ENCODE data around the gene SREBF2.
"Not testable (repeated sequence)": the region's sequence is repeated elsewhere in the genome, so short reads cannot be mapped to it uniquely, and the experiment has no call there.

The SREBF2 gene

DNA sequence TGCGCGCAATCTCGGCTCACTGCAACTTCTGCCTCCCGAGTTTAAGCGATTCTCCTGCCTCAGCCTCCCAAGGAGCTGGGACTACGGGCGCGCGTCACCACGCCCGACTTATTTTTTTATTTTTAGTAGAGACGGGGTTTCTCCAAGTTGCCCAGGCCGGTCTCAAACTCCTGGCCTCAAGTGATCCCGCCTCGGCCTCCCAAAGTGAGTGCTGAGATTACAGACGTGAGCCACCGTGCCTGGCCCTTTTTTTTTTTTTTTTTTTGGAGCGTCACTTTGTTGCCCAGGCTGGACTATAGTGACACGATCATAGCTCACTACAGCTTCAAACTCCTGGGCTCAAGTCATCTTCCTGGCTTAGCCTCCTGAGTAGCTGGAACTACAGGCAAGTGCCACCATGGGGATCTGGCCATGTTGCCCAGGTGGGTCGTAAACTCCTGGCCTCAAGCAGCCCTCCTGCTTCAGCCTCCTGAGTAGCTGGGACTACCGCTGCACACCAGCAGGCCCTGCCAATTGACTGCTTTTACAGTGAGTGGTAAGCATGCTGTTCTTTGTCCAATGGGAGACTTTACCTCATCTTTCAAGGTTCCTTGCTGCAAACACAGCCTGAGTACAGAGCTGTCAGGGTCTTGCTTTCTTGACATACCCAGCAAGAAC, 114.6 kb downstream of the SREBF2 start:
- DNase-seq (ENCODE audit: low read depth), result no peak

DNA sequence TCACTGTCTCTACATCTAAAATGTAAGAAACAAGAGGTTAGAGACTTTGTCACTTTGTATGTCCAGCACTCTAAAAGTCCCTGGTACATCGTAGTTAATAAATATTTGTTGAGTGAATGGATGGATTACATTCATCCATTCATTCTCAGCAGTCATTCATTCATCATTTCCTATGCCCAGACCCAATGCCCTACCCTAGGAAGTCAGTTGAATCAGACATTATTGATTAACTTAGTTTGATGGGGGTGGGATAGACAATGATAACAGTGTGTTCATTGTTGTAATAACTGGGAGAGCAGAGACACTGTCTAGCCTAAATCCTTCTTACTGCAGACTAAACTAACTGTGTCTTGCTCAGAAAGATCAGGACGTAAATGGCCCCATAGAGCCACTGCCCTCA, 115.2 kb downstream of the SREBF2 start:
- no peak for DNase-seq (ENCODE audit: low read depth)

DNA sequence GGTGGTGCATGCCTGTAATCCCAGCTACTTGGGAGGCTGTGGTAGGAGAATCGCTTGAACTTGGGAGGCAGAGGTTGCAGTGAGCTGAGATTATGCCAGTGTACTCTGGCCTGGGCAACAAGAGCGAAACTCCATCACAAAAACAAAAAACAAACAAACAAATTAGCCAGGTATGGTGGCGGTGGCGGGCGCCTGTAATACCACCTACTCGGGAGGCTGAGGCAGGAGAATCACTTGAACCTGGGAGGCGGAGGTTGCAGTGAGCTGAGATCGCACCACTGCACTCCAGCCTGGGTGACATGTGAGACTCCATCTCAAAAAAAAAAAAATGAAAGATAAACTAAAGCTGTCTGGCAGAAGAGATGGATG, 116.0 kb downstream of the SREBF2 start:
- not testable (repeated sequence) for DNase-seq (ENCODE audit: low read depth)

DNA sequence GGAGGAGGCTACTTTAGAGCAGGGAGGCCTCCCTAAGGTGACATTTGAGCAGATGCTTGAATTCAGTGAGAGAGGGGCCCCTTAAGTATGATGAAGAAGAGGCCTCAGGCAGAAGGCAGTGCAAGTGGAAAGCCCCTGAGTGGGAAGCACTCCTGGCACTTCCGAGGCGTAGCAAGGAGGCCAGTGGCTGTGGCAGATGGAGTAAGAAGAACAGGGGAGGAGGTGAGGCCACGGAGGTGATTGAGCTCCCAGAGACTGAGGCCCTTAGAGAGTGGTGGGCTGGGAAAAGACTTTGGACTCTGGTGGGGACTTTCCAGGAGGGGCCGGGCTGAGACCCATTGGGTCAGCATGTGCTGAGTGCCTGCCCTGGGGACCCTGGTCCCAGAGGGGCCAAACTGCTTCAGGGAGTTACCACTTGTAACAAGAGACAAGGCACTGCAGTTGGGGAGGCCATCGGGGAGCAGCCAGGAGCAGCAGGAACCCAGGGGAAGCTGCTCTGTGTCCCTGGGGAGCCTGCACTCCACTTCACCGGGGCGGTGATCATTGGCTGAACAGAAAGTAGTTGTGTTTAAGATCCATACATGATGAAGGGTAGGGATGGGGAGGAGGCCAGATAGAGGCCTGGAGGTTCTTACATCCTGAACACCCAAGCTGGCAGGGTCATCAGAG, 116.5 kb downstream of the SREBF2 start:
- DNase-seq (ENCODE audit: low read depth), result no peak

DNA sequence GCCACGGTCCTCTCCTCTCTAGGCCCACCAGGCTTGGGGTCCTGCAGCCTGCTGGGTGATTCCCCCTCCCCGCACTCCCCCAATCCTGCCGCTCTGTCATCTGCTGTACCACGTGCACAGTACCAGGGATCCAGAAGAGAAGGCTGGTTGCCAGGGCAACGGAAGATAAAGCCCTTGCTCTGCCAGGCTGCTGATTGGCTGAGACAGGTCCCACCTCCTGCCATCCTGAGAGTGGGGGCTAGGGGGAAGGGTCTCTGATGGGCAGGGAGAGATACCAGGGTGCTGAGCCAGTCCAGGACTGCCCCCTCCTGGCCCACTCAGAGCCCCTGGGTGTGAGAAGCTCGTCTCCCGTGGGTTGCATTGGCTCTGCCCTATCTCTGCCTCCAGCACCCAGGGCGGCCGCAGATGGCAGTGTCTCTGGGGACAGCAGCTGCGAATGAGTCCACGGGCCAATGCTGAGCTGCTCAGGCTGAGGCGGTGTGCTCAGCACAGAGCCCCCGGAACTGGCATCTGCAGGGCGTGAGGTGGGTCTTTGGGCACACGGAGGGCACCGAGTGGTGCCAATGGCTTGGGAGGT, 119.1 kb downstream of the SREBF2 start, which contains the start of gene SMIM45:
SMIM45 (plus strand) TSS at position 253 of the 577 bp plus-strand sequence.
- no peak for DNase-seq (ENCODE audit: low read depth)

DNA sequence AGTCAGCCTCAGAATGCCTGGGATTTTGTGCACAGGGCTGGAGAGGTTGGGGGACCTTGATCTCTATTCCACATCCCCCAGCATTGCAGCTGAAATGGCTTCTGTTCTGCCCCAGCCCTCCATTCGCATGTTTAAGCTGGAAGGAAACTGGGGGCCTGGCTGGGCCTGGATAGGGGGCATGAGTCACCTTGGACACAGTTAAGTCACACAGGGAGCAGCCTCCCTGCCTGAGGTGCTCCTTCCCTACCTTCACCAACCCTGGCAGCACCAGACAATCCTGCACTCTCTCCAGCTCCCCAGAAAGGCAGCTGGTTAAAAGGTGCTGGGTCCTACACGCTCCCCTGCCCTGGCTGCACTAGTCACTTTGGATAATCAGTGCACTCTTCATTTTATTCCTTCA, 119.8 kb downstream of the SREBF2 start:
- no peak for DNase-seq (ENCODE audit: low read depth)
